ENCODE data around the gene SLC12A2. TPM values are rescaled to one million over a fixed set of nuclear protein-coding genes. Genes with fewer than 3 reads are reported as not detected.

SLC12A2 gene
- total and polyA plus RNA-seq, 2 experiments from 2014 or later = 8.1 to 21.3 TPM

DNA sequence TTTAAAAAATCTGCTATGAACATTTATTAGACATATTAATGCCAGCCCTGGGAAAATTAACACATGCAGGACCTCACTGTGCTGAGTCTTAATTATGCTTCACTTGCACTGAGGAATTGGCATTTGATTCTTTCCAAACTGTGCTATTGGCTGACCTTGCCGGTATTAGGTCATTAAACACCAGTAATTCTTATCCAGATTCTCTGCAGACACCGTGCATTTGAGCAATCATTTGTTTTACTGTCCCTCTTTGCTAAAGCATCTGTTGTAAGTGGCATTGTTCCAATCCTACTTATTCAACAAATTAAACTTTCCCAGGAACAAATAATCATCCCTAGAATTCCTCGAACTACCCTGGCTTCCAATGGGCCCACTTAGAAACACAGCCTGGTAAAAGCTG is 145.0 kb downstream of the SLC12A2 start:
- H3K27me3 Mint-ChIP-seq (ENCODE audit: insufficient read depth, low read depth, poor library complexity) = no peaks in the 10 kb centered on the region
- 0 out of 3 replicates have a peak, but pooled peaks cover 3% of the 10 kb centered on the region for H3K4me1 Mint-ChIP-seq
- Histone ChIP-seq H3K4me3 (no peak overlapping the region), H3K9me2 (ENCODE audit: insufficient read depth) (peaks cover 13% of the 10 kb centered on the region; the same call in 1 of the 2 replicates), H3K27me3 (ENCODE audit: insufficient read depth) (no peaks in the 10 kb centered on the region), H3K4me2 (no peak overlapping the region), H4K20me1 (replicated peaks; ENCODE audit: insufficient read depth) (no peaks in the 10 kb centered on the region), H3F3A (replicated peaks; ENCODE audit: low read depth) (no peaks in the 10 kb centered on the region), H3K79me2 (replicated peaks; ENCODE audit: insufficient read depth) (no peaks in the 10 kb centered on the region), H3K36me3 (ENCODE audit: insufficient read depth) (no peaks in the 10 kb centered on the region), H3K27ac (ENCODE audit: low read depth) (no peak overlapping the region), H3K4me1 (ENCODE audit: insufficient read depth) (no peaks in the 10 kb centered on the region), H2AFZ (no peak overlapping the region)
- H3K4me3 Mint-ChIP-seq = no peak overlapping the region
- no peak for TF ChIP-seq EZH2phosphoT487 (IDR thresholded peaks at IDR 0.05; ENCODE audit: unreplicated experiment)
- TF ChIP-seq ZNF114 (CRISPR knock-in tag; IDR thresholded peaks at IDR 0.05) = no peak
- no peak for TF ChIP-seq CREB1 (CRISPR knock-in tag; IDR thresholded peaks at IDR 0.05; ENCODE audit: low read depth)
- TF ChIP-seq, protein P1, sequence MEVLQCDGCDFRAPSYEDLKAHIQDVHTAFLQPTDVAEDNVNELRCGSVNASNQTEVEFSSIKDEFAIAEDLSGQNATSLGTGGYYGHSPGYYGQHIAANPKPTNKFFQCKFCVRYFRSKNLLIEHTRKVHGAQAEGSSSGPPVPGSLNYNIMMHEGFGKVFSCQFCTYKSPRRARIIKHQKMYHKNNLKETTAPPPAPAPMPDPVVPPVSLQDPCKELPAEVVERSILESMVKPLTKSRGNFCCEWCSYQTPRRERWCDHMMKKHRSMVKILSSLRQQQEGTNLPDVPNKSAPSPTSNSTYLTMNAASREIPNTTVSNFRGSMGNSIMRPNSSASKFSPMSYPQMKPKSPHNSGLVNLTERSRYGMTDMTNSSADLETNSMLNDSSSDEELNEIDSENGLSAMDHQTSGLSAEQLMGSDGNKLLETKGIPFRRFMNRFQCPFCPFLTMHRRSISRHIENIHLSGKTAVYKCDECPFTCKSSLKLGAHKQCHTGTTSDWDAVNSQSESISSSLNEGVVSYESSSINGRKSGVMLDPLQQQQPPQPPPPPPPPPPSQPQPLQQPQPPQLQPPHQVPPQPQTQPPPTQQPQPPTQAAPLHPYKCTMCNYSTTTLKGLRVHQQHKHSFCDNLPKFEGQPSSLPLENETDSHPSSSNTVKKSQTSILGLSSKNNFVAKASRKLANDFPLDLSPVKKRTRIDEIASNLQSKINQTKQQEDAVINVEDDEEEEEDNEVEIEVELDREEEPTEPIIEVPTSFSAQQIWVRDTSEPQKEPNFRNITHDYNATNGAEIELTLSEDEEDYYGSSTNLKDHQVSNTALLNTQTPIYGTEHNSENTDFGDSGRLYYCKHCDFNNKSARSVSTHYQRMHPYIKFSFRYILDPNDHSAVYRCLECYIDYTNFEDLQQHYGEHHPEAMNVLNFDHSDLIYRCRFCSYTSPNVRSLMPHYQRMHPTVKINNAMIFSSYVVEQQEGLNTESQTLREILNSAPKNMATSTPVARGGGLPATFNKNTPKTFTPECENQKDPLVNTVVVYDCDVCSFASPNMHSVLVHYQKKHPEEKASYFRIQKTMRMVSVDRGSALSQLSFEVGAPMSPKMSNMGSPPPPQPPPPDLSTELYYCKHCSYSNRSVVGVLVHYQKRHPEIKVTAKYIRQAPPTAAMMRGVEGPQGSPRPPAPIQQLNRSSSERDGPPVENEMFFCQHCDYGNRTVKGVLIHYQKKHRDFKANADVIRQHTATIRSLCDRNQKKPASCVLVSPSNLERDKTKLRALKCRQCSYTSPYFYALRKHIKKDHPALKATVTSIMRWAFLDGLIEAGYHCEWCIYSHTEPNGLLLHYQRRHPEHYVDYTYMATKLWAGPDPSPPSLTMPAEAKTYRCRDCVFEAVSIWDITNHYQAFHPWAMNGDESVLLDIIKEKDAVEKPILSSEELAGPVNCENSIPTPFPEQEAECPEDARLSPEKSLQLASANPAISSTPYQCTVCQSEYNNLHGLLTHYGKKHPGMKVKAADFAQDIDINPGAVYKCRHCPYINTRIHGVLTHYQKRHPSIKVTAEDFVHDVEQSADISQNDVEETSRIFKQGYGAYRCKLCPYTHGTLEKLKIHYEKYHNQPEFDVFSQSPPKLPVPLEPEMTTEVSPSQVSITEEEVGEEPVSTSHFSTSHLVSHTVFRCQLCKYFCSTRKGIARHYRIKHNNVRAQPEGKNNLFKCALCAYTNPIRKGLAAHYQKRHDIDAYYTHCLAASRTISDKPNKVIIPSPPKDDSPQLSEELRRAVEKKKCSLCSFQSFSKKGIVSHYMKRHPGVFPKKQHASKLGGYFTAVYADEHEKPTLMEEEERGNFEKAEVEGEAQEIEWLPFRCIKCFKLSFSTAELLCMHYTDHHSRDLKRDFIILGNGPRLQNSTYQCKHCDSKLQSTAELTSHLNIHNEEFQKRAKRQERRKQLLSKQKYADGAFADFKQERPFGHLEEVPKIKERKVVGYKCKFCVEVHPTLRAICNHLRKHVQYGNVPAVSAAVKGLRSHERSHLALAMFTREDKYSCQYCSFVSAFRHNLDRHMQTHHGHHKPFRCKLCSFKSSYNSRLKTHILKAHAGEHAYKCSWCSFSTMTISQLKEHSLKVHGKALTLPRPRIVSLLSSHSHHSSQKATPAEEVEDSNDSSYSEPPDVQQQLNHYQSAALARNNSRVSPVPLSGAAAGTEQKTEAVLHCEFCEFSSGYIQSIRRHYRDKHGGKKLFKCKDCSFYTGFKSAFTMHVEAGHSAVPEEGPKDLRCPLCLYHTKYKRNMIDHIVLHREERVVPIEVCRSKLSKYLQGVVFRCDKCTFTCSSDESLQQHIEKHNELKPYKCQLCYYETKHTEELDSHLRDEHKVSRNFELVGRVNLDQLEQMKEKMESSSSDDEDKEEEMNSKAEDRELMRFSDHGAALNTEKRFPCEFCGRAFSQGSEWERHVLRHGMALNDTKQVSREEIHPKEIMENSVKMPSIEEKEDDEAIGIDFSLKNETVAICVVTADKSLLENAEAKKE (CRISPR knock-in tag; IDR thresholded peaks at IDR 0.05) = no peak
- TF ChIP-seq POLR2AphosphoS5 (IDR thresholded peaks at IDR 0.05; ENCODE audit: low read depth) = no peak
- DNase-seq (ENCODE audit: low spot score) (no peak), ATAC-seq (no peak)
- no peaks in the 10 kb centered on the region for H3K9me3 Mint-ChIP-seq
- no peaks in the 10 kb centered on the region for H3K36me3 Mint-ChIP-seq (ENCODE audit: low read depth)
- no peak overlapping the region for H3K27ac Mint-ChIP-seq

DNA sequence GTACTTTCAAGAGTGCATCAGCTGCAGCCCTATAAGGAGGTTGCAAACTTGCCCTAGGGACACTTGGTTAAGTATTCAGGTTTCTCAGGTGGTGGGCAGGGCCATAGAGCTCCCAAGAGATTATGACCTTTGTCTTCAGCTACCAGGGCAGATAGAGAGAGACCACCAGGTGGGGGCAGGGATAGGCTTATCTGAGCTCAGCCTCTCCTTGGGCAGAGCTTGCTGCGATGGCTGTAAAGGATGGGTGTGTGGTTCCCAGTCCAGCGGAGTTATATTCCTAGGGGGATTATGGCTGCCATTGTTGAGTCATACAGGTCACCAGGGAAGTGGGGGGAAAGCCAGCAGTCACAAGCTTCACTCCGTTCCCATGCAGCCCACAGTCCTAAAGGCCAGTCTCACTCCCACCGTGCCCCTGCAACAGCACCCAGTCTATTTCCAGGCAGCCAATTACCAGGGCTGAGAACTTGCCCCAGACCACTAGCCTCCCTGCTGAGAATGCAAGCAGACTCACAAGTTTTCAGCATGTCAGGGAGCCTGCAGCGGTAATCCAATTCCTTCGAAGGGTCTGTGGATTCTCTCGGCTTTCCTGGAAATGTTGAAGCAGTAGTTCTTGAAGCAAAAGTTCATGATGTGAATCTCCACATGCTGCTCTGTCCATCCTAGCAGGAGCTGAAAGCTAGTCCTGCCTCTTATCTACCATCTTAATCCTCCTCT is 151.5 kb downstream of the SLC12A2 start:
- no peaks in the 10 kb centered on the region for H3K36me3 ChIP-seq (ENCODE audit: insufficient read depth)
- H3K79me2 ChIP-seq (replicated peaks; ENCODE audit: insufficient read depth) = no peaks in the 10 kb centered on the region
- H3K27me3 Mint-ChIP-seq (ENCODE audit: insufficient read depth, low read depth, poor library complexity) = peaks cover 2% of the 10 kb centered on the region
- H3F3A ChIP-seq (replicated peaks; ENCODE audit: low read depth) = no peaks in the 10 kb centered on the region
- H2AFZ ChIP-seq = no peak overlapping the region
- no peaks in the 10 kb centered on the region for H3K36me3 Mint-ChIP-seq (ENCODE audit: low read depth)
- no peaks in the 10 kb centered on the region for H3K27me3 ChIP-seq (ENCODE audit: insufficient read depth)
- H3K4me2 ChIP-seq = no peak overlapping the region
- no peaks in the 10 kb centered on the region for H3K9me3 Mint-ChIP-seq
- TF ChIP-seq, protein P2, sequence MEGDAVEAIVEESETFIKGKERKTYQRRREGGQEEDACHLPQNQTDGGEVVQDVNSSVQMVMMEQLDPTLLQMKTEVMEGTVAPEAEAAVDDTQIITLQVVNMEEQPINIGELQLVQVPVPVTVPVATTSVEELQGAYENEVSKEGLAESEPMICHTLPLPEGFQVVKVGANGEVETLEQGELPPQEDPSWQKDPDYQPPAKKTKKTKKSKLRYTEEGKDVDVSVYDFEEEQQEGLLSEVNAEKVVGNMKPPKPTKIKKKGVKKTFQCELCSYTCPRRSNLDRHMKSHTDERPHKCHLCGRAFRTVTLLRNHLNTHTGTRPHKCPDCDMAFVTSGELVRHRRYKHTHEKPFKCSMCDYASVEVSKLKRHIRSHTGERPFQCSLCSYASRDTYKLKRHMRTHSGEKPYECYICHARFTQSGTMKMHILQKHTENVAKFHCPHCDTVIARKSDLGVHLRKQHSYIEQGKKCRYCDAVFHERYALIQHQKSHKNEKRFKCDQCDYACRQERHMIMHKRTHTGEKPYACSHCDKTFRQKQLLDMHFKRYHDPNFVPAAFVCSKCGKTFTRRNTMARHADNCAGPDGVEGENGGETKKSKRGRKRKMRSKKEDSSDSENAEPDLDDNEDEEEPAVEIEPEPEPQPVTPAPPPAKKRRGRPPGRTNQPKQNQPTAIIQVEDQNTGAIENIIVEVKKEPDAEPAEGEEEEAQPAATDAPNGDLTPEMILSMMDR (conservative IDR thresholded peaks at IDR 0.05; ENCODE audit: low read depth in 2 of 2) = no peak
- TF ChIP-seq, protein P3, sequence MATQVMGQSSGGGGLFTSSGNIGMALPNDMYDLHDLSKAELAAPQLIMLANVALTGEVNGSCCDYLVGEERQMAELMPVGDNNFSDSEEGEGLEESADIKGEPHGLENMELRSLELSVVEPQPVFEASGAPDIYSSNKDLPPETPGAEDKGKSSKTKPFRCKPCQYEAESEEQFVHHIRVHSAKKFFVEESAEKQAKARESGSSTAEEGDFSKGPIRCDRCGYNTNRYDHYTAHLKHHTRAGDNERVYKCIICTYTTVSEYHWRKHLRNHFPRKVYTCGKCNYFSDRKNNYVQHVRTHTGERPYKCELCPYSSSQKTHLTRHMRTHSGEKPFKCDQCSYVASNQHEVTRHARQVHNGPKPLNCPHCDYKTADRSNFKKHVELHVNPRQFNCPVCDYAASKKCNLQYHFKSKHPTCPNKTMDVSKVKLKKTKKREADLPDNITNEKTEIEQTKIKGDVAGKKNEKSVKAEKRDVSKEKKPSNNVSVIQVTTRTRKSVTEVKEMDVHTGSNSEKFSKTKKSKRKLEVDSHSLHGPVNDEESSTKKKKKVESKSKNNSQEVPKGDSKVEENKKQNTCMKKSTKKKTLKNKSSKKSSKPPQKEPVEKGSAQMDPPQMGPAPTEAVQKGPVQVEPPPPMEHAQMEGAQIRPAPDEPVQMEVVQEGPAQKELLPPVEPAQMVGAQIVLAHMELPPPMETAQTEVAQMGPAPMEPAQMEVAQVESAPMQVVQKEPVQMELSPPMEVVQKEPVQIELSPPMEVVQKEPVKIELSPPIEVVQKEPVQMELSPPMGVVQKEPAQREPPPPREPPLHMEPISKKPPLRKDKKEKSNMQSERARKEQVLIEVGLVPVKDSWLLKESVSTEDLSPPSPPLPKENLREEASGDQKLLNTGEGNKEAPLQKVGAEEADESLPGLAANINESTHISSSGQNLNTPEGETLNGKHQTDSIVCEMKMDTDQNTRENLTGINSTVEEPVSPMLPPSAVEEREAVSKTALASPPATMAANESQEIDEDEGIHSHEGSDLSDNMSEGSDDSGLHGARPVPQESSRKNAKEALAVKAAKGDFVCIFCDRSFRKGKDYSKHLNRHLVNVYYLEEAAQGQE (IDR thresholded peaks at IDR 0.05; ENCODE audit: unreplicated experiment) = no peak
- no peak for TF ChIP-seq NANOG (IDR thresholded peaks at IDR 0.05; ENCODE audit: borderline replicate concordance)
- no peak for TF ChIP-seq CREB1 (CRISPR knock-in tag; IDR thresholded peaks at IDR 0.05; ENCODE audit: low read depth)
- TF ChIP-seq ZNF114 (CRISPR knock-in tag; IDR thresholded peaks at IDR 0.05) = no peak
- H3K4me3 Mint-ChIP-seq = no peak overlapping the region
- no peak overlapping the region for H3K27ac Mint-ChIP-seq
- no peaks in the 10 kb centered on the region for H4K20me1 ChIP-seq (replicated peaks; ENCODE audit: insufficient read depth)
- H3K4me1 ChIP-seq (ENCODE audit: insufficient read depth) = 0 out of 2 replicates have a peak, but pooled peaks cover 5% of the 10 kb centered on the region
- ATAC-seq (no peak), DNase-seq (ENCODE audit: low spot score) (no peak)
- no peak overlapping the region for H3K4me3 ChIP-seq
- no peaks in the 10 kb centered on the region for H3K9me2 ChIP-seq (ENCODE audit: insufficient read depth)
- H3K4me1 Mint-ChIP-seq = peaks cover 14% of the 10 kb centered on the region
- H3K27ac ChIP-seq (ENCODE audit: low read depth) = no peak overlapping the region

Measured in GM23338 (cell line).